ENCODE results near the gene ZNF487. TPM values are rescaled to one million over a fixed set of nuclear protein-coding genes. Genes with fewer than 3 reads are reported as not detected.
A peak's percentile ranks its signal among the peaks of the same experiment; 100 is the strongest.

Gene ZNF487
- total and polyA plus RNA-seq, 8 donors: 0.45 to 11.0 (median 4.5) TPM

DNA sequence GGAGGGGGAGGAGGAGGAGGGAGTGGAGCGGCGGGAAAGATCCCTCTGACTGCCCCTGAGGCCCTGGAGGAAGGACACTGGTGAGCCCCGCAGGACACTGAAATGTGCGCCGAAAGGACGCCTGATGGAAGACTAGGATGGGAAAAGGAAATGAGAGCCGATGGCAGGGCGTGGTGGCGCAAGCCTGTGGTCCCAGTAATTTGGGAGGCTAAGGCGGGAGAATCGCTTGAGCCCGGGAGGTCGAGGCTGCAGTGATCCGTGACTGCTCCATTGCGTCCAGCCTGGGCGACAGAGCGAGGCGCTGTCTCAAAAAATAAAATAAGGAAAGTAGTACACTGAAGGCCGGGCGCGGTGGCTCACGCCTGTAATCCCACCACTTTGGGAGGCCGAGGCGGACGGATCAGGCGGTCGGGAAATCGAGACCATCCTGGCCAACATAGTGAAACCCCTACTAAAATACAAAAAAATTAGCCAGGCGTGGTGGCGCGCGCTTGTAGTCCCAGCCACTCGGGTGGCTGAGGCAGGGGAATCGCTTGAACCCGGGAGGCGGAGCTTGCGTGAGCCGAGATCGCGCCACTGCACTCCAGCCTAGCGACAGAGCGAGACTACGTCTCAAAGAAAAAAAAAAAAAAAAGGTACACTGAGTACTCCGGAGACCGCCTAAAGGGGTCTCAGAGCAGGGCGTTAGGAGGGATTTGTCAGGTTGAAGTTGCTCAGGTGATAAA, 27.4 kb upstream of the ZNF487 start:
- Histone ChIP-seq H3K4me1 (peaks cover 18 to 34% (median 26%) of the 10 kb centered on the region in 4 donors), H3K36me3 (no peaks in the 10 kb centered on the region), H3K27ac (peak overlapping the region; percentile 99 to 100 (median 100)), H3K9me3 (no peaks in the 10 kb centered on the region), H3K27me3 (no peaks in the 10 kb centered on the region), H3K4me3 (peak overlapping the region; percentile 69 to 91 (median 78))
- WGBS, 5 donors: 6 to 13% (median 10%) methylated on average over 46 of the region's 46 CpGs
- DNase-seq: peak; percentile 53 to 68
- TF ChIP-seq EP300 (IDR thresholded peaks at IDR 0.05): no peak
- TF ChIP-seq, protein P1, sequence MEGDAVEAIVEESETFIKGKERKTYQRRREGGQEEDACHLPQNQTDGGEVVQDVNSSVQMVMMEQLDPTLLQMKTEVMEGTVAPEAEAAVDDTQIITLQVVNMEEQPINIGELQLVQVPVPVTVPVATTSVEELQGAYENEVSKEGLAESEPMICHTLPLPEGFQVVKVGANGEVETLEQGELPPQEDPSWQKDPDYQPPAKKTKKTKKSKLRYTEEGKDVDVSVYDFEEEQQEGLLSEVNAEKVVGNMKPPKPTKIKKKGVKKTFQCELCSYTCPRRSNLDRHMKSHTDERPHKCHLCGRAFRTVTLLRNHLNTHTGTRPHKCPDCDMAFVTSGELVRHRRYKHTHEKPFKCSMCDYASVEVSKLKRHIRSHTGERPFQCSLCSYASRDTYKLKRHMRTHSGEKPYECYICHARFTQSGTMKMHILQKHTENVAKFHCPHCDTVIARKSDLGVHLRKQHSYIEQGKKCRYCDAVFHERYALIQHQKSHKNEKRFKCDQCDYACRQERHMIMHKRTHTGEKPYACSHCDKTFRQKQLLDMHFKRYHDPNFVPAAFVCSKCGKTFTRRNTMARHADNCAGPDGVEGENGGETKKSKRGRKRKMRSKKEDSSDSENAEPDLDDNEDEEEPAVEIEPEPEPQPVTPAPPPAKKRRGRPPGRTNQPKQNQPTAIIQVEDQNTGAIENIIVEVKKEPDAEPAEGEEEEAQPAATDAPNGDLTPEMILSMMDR (IDR thresholded peaks at IDR 0.05): no peak
- no peak for TF ChIP-seq POLR2A (IDR thresholded peaks at IDR 0.05)
- TF ChIP-seq POLR2AphosphoS5 (IDR thresholded peaks at IDR 0.05): no peak
- intact Hi-C loops (cut with DNase I; ENCODE audit: low total_unique reads): no loop called here

- Histone ChIP-seq H3K4me3 (no peak overlapping the region), H3K27ac (peak overlapping the region in 2 of 5 donors; percentile 99 to 100), H3K36me3 (no peaks in the 10 kb centered on the region), H3K4me1 (peaks cover 14 to 26% (median 19%) of the 10 kb centered on the region in 4 donors), H3K27me3 (no peaks in the 10 kb centered on the region), H3K9me3 (no peaks in the 10 kb centered on the region)
- intact Hi-C loops (cut with DNase I; ENCODE audit: low total_unique reads): no loop called here
- DNase-seq: no peak
- WGBS, 5 donors: 82 to 93% (median 90%) methylated on average over 14 of the region's 14 CpGs
- TF ChIP-seq POLR2A (IDR thresholded peaks at IDR 0.05): no peak
- TF ChIP-seq POLR2AphosphoS5 (IDR thresholded peaks at IDR 0.05): no peak
- no peak for TF ChIP-seq EP300 (IDR thresholded peaks at IDR 0.05)
- TF ChIP-seq, protein P1 (IDR thresholded peaks at IDR 0.05): no peak
These were observed 26.6 kb upstream of the ZNF487 start for GRCh38 chr10:43410345-43410744.

- Histone ChIP-seq H3K27ac (no peak overlapping the region), H3K36me3 (no peaks in the 10 kb centered on the region), H3K9me3 (no peaks in the 10 kb centered on the region), H3K4me3 (no peak overlapping the region), H3K27me3 (no peaks in the 10 kb centered on the region), H3K4me1 (peaks cover 2 to 14% (median 8%) of the 10 kb centered on the region in 4 donors)
- no peak for TF ChIP-seq POLR2A (IDR thresholded peaks at IDR 0.05)
- TF ChIP-seq, protein P1 (IDR thresholded peaks at IDR 0.05): no peak
- TF ChIP-seq POLR2AphosphoS5 (IDR thresholded peaks at IDR 0.05): no peak
- TF ChIP-seq EP300 (IDR thresholded peaks at IDR 0.05): no peak
- WGBS, 5 donors: 75 to 86% (median 78%) methylated on average over 2 of the region's 2 CpGs
- DNase-seq: no peak
- intact Hi-C loops (cut with DNase I; ENCODE audit: low total_unique reads): no loop called here
These were observed 25.4 kb upstream of the ZNF487 start for GRCh38 chr10:43411536-43411935.

GRCh38 chr10:43415544-43415943, 21.4 kb upstream of the ZNF487 start:
- H3K4me3 ChIP-seq: no peak overlapping the region
- no peaks in the 10 kb centered on the region for H3K36me3 ChIP-seq
- H3K27me3 ChIP-seq: no peaks in the 10 kb centered on the region
- no peak overlapping the region for H3K27ac ChIP-seq
- no peaks in the 10 kb centered on the region for H3K9me3 ChIP-seq
- H3K4me1 ChIP-seq: peaks cover 6 to 16% (median 11%) of the 10 kb centered on the region in 4 donors
- intact Hi-C loops (cut with DNase I; ENCODE audit: low total_unique reads): no loop called here
- 41 to 66% (median 60%) methylated on average over 10 of the region's 10 CpGs for WGBS, 5 donors
- TF ChIP-seq POLR2A (IDR thresholded peaks at IDR 0.05) (no peak), EP300 (IDR thresholded peaks at IDR 0.05) (no peak), POLR2AphosphoS5 (IDR thresholded peaks at IDR 0.05) (no peak)
- TF ChIP-seq, protein P1 (IDR thresholded peaks at IDR 0.05): no peak
- peak in 1 of 2 donors; percentile 49 for DNase-seq
